ENCODE results near the gene SMARCC1.

The SMARCC1 gene

GRCh38 chr3:47692158-47692557, 89.5 kb downstream of the SMARCC1 start:
- no peak for DNase-seq

GRCh38 chr3:47688488-47688887, 93.2 kb downstream of the SMARCC1 start:
- no peak for DNase-seq

- no peak for DNase-seq
These were observed 96.7 kb downstream of the SMARCC1 start for GRCh38 chr3:47685037-47685436.

- no peak for DNase-seq
These were observed 100.7 kb downstream of the SMARCC1 start for GRCh38 chr3:47681016-47681415.

- DNase-seq: no peak
These were observed 103.0 kb downstream of the SMARCC1 start for GRCh38 chr3:47678446-47679338.

- no peak for DNase-seq
These were observed 112.5 kb downstream of the SMARCC1 start for GRCh38 chr3:47669026-47669749.

DNA sequence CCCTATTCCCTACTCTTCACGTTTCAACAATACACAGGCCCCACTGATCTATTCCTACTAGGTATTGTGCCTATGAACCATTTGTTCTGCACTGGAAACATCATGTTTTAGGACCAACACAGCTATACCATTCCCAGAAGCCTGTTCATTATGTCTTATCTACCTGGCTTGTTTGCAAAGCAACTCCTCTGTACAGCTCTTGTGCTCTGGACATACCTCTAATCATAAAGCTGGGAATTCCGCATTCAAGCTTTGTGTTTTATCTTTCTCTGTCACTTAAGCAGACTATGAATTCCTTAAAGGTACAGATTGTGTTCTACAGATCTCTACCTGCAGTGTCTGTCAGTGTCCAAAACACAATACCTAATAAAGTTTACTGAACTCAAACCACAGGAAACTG, 115.6 kb downstream of the SMARCC1 start:
- DNase-seq: no peak

DNA sequence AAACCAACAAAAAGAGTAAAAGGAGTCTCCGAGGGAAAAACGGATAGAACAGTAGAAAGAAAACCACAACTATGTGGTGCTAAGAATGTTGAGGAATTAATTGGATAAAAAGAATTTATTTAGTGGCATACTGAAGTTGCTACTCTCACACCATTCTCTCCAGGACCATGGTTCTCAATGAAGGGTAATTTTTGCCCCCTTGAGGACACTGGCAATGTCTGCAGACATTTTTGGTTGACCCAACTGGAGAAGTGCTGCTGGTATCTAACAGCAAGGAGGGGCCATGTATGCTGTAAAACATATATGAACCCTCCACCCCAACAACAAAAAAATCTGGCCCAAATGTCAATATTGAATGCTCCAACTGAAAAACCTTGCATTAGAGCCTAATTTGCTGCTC, 117.2 kb downstream of the SMARCC1 start:
- no peak for DNase-seq

DNA sequence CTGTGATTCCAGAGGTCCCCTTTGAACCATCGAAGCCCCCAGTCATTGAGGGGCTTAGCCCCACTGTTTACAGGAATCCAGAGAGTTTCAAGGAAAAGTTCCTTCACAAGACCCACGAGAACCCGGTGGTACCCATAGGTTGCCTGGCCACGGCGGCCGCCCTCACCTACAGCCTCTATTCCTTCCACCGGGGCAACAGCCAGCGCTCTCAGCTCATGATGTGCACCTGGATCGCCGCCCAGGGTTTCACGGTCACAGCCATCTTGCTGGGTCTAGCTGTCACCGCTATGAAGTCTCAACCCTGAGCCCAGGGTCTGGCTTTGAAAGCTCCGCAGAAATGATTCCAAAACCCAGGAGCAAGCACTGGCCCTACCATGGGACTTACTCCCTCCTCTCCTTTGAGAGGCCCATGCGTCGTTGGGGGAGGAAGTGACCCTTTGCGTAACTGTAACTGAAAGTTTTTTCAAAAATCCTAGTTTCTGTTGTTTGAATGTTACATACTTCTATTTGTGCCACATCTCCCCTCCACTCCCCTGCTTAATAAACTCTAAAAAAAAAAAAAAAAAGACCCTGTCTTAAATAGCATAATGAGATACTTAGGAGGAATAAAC, 118.0 kb downstream of the SMARCC1 start:
- DNase-seq: no peak

DNA sequence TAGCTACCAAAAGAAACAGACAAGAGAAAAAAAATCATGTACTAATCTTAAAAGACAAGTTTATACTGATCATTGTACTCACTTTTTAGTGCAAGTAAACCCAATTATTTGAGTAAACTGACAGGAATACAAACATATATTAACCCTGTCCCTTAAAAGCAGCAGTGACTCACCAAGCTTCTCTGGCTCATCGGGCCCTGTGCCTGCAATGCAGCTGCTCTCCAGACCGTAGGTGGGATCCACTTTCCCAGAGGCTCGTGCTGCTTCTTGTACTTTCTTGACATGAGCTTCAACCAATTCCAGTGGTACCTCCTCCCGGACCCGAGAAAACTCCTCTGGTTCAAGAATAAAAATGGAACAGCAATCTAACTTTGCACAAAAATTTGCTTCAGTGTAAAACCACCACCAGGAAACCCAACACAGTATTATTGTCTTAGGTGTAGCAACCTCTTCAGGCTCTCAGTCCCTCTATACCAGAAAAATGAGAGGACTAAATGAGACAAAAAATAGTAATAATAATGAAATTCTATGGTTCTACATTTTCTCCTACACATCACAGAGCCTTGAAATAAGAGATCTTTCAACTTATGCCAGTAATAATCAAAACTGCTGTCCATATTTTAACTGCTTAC, 120.5 kb downstream of the SMARCC1 start:
- DNase-seq: no peak

DNA sequence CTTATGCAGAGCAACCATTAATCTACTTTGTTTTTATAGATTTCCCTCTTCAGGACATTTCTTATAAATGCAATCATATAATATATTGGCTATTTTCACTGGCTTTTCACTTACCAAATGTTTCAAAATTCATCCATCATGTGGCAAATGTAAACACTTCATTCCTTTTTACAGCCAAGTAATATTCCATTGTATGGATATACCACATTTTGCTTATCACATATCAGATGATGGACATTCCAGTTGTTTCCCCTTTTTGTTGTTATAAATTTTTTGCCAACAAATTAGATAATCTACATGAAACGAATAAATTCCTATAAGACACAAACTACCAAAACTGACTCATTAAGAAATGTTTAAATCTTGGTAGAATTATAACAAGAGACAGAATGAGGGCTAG, 123.2 kb downstream of the SMARCC1 start:
- no peak for DNase-seq

GRCh38 chr3:47652142-47652541, 129.6 kb downstream of the SMARCC1 start:
- no peak for DNase-seq

DNA sequence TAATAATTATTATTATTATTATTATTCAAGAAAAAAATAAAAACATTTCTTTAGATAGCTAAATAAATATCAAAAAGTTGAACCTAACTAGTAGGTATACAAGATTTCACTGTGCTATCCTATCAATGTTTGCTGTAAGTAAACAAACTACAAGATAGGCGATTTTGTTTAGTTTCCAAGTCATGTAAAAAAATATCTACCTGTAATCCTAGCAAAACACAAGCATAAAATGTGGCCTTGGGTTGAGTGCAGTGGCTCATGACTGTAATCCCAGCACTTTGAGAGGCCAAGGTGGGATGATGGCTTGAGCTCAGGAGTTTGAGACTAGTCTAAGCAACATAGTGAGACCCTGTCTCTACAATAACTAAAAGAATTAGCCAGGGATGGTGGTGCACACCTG, 131.4 kb downstream of the SMARCC1 start:
- DNase-seq: no peak

- no peak for DNase-seq
These were observed 134.1 kb downstream of the SMARCC1 start for GRCh38 chr3:47647550-47647949.

- DNase-seq: no peak
These were observed 135.3 kb downstream of the SMARCC1 start for GRCh38 chr3:47646362-47646761.

- DNase-seq: no peak
These were observed 136.1 kb downstream of the SMARCC1 start for GRCh38 chr3:47645551-47645950.

GRCh38 chr3:47643092-47643491, 138.6 kb downstream of the SMARCC1 start:
- DNase-seq: no peak

DNA sequence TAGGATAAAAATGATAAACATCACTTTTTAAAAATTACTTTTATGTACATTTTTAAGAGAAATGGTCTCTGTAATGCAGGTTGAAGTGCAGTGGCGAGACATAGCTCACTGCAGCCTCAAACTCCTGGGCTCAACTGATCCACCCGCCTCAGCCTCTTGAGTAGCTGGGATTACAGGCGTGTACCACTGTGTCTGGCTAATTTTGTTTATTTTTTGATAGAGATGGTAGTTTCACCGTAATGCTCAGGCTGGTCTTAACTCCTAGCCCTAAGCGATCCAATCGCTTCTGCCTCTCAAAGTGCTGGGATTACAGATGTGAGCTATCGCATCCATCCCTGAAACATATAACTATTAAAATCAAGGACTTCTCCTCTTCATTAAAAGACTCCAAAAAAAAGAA, 140.0 kb downstream of the SMARCC1 start:
- no peak for DNase-seq

DNA sequence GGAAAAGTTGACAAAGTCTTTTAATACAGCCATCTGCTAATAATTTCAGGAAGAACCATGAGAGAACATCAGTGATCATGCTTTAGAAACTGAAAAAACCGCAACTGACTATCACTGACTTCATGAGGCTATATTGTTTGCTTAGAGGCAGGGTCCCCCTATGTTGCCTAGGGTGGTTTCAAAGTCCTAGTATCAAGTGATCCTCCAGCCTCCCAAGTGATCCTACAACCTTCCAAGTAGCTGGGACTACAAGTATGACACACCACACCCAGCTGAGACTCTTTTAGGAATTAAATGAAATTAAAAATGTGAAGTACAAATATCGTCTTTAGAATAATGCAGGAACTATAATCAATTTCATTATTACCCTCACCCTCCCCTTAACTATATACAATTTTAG, 144.8 kb downstream of the SMARCC1 start:
- no peak for DNase-seq

DNA sequence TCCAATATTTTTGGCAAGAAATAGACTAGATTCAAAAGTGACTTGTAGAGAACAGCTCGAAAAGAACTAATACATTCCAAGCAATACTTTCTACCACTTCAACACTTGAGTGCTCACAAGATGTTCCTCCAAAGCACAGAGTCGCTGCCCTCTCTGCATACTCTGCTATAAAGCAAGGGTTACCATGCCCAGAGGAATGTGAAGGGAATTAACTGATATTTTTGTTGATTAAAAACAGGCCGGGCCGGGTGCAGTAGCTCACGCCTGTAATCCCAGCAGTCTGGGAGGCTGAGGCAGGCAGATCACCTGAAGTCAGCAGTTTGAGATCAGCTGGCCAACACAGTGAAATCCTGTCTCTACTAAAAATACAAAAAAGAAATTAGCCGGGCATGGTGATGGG, 145.5 kb downstream of the SMARCC1 start:
- DNase-seq: no peak

DNA sequence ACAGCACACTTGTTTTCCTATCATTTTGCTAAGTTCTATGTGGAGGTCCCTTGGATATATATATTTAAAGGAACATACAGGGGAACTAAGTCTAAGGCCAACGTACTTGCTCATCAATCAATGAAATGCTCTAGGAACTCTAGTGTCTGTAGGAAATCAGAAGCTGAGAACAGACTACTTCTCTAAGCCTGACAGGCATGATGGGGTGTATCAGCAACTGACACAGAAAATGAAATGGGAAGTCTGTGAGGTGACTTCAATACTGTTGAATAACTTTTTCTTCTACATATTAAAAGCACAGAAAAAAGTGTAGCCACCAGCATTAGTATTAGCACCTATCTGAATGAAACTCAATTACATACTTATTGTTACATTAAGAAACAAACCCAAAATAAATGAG, 146.2 kb downstream of the SMARCC1 start:
- no peak for DNase-seq

- no peak for DNase-seq
These were observed 146.7 kb downstream of the SMARCC1 start for GRCh38 chr3:47634996-47635395.

- no peak for DNase-seq
These were observed 150.9 kb downstream of the SMARCC1 start for GRCh38 chr3:47630810-47631209.
